IMR-90 (cell line): ENCODE results near the gene COL19A1. TPM values are rescaled to one million over a fixed set of nuclear protein-coding genes. Genes with fewer than 3 reads are reported as not detected.

ENCODE experiments used
- ATAC-seq: fragments of 200-7000 bp; cut with Tn5 transposase; 2 replicates; pipeline ENCODE4 v1.9.1; 2020; ENCODE audit warnings: low read depth, mild to moderate bottlenecking, moderate library complexity
- BruUV-seq: library from RNA; stranded (reverse); fragments of 400-500 nt; replicated peaks from 2 replicates; lab custom pipeline; 2021; lab: Mats Ljungman, UMichigan
- CTCF ChIA-PET: fragments of 300-600 bp; formaldehyde crosslinking; extraction: SDS; loops from one replicate; lab custom pipeline; 2021; ENCODE audit warnings: antibody characterized with exemption; lab: Yijun Ruan, JAX
- POLR2A ChIA-PET: fragments of 300-600 bp; sonication (Branson Sonifier 250); formaldehyde crosslinking; loops from one replicate; lab custom pipeline; 2022; ENCODE audit warnings: antibody characterized with exemption; ENCODE audit not compliant: unreplicated experiment; lab: Charles Lee
- DNase-seq: peaks from one replicate; pipeline ENCODE4 v3.0.0; 2013
- H2AFZ ChIP-seq: replicated peaks from 2 replicates; pipeline ENCODE3; 2013; ENCODE audit warnings: low read length, mild to moderate bottlenecking; ENCODE audit not compliant: poor library complexity
- H2AK5ac ChIP-seq: 2 replicates; pipeline ENCODE4 v1.6.1; 2013; ENCODE audit warnings: low read depth, low read length, inconsistent platforms
- H2AK9ac ChIP-seq: replicated peaks from 2 replicates; pipeline ENCODE3; 2013; ENCODE audit warnings: mild to moderate bottlenecking, low read depth, low read length, moderate library complexity; ENCODE audit not compliant: poor library complexity
- H2BK120ac ChIP-seq: 2 replicates; pipeline ENCODE4 v1.6.1; 2013; ENCODE audit warnings: low read depth, low read length, inconsistent platforms
- H2BK15ac ChIP-seq: 3 replicates; pipeline ENCODE4 v1.6.1; 2013; ENCODE audit warnings: low read depth, low read length, inconsistent platforms
- H2BK20ac ChIP-seq: 2 replicates; pipeline ENCODE4 v1.6.1; 2013; ENCODE audit warnings: low read depth, mild to moderate bottlenecking, inconsistent platforms, low read length, moderate library complexity
- H2BK5ac ChIP-seq: 2 replicates; pipeline ENCODE4 v1.6.1; 2013; ENCODE audit warnings: mild to moderate bottlenecking, low read depth, low read length, inconsistent platforms; ENCODE audit not compliant: poor library complexity, severe bottlenecking
- H3K14ac ChIP-seq: replicated peaks from 2 replicates; pipeline ENCODE4 v1.6.1; 2013; ENCODE audit warnings: low read depth, low read length, inconsistent platforms
- H3K18ac ChIP-seq: 2 replicates; pipeline ENCODE4 v1.6.1; 2013; ENCODE audit warnings: low read depth, low read length, control low read depth
- H3K23ac ChIP-seq: 2 replicates; pipeline ENCODE4 v1.6.1; 2013; ENCODE audit warnings: low read depth, low read length, inconsistent platforms
- H3K27ac ChIP-seq: 2 replicates; pipeline ENCODE4 v1.5.1; 2013; ENCODE audit warnings: mild to moderate bottlenecking, control low read depth, low read length; ENCODE audit not compliant: insufficient read depth
- H3K27me3 ChIP-seq: 2 replicates; pipeline ENCODE4 v1.6.1; 2013; ENCODE audit warnings: low read length; ENCODE audit not compliant: control insufficient read depth, insufficient read depth
- H3K36me3 ChIP-seq: 2 replicates; pipeline ENCODE4 v1.6.1; 2013; ENCODE audit warnings: low read length, mixed read lengths; ENCODE audit not compliant: control insufficient read depth, insufficient read depth
- H3K4ac ChIP-seq: 2 replicates; pipeline ENCODE4 v1.6.1; 2013; ENCODE audit warnings: low read depth, low read length, inconsistent platforms
- H3K4me1 ChIP-seq: 2 replicates; pipeline ENCODE4 v1.6.1; 2013; ENCODE audit warnings: low read length, mixed read lengths; ENCODE audit not compliant: control insufficient read depth, insufficient read depth
- H3K4me2 ChIP-seq: 2 replicates; pipeline ENCODE4 v1.6.1; 2013; ENCODE audit warnings: low read depth, mild to moderate bottlenecking, control low read depth, low read length, moderate library complexity
- H3K4me3 ChIP-seq: 2 replicates; pipeline ENCODE4 v1.5.1; 2013; ENCODE audit warnings: low read depth, mild to moderate bottlenecking, control low read depth, low read length, moderate library complexity; ENCODE audit not compliant: insufficient read depth
- H3K56ac ChIP-seq: 2 replicates; pipeline ENCODE4 v1.6.1; 2013; ENCODE audit warnings: low read length, inconsistent platforms; ENCODE audit not compliant: insufficient read depth; ENCODE audit errors: extremely low read depth
- H3K79me1 ChIP-seq, 2 experiments: 2 replicates each; pipeline ENCODE4 v1.6.1; 2013; ENCODE audit warnings: low read length in 2 of 2, inconsistent platforms in 1 of 2, low read depth in 1 of 2
- H3K9ac ChIP-seq: 2 replicates; pipeline ENCODE4 v1.6.1; 2013; ENCODE audit warnings: low read depth, low read length, control low read depth
- H3K9me1 ChIP-seq: 2 replicates; pipeline ENCODE4 v1.6.1; 2013; ENCODE audit warnings: low read length, inconsistent platforms; ENCODE audit not compliant: insufficient read depth
- H3K9me3 ChIP-seq: 2 replicates; pipeline ENCODE4 v1.6.1; 2013; ENCODE audit warnings: low read length; ENCODE audit not compliant: control insufficient read depth, insufficient read depth
- H4K20me1 ChIP-seq: 2 replicates; pipeline ENCODE4 v1.6.1; 2013; ENCODE audit warnings: low read length, inconsistent platforms; ENCODE audit not compliant: insufficient read depth
- H4K5ac ChIP-seq: 2 replicates; pipeline ENCODE4 v1.6.1; 2013; ENCODE audit warnings: mild to moderate bottlenecking, low read depth, low read length, control low read depth
- H4K8ac ChIP-seq, 2 experiments: 2 replicates each; pipeline ENCODE4 v1.6.1; 2013; ENCODE audit warnings: low read depth in 2 of 2, low read length in 2 of 2, control low read depth in 1 of 2, inconsistent platforms in 1 of 2
- H4K91ac ChIP-seq: 2 replicates; pipeline ENCODE4 v1.6.1; 2013; ENCODE audit warnings: low read depth, low read length, inconsistent platforms; ENCODE audit not compliant: insufficient read depth
- BHLHE40 ChIP-seq: fragments of 150-350 bp; IDR thresholded peaks from 2 replicates; pipeline ENCODE4 v1.6.1; 2016; ENCODE audit warnings: mild to moderate bottlenecking, low read depth, low read length
- MAZ ChIP-seq: IDR thresholded peaks from 2 replicates; pipeline ENCODE4 v1.6.1; 2012; ENCODE audit warnings: low read depth, mild to moderate bottlenecking, low read length, improper control_type of control experiment, moderate library complexity, borderline replicate concordance
- POLR2A ChIP-seq: IDR thresholded peaks from 2 replicates; pipeline ENCODE4 v1.6.1; 2012; ENCODE audit warnings: mild to moderate bottlenecking, low read depth, low read length
- WGBS, 2 experiments: methylation state at CpG; one replicate each; pipeline versions ENCODE4 v1.1.5 to v1.1.7; 2013; ENCODE audit warnings: missing lambda C conversion rate in 2 of 2; ENCODE audit not compliant: insufficient read length in 1 of 2; ENCODE audit errors: extremely low coverage in 2 of 2; 5-methylcytosine and 5-hydroxymethylcytosine counted together
- dilution Hi-C: fragments of 300-500 bp; cut with HindIII; formaldehyde crosslinking; loops from one replicate; pipeline ENCODE4 v1.14.3; 2018; ENCODE audit warnings: low sequenced_read_pairs; ENCODE audit not compliant: unreplicated experiment
- in situ Hi-C: fragments of 300-500 bp; cut with MboI; formaldehyde crosslinking; loops from 3 replicates; pipeline ENCODE4 v1.14.3; 2019; ENCODE audit warnings: low sequenced_read_pairs, inconsistent platforms, mixed read lengths
- intact Hi-C: fragments of 100-400 bp; cut with micrococcal nuclease; formaldehyde crosslinking; loops from 2 replicates; pipeline ENCODE4 v1.10.0; 2022
- polyA plus RNA-seq, 3 experiments: library from polyadenylated mRNA; depleted of rRNA; stranded (reverse); fragments of >200 nt; gene quantifications; 2 replicates each; pipeline ENCODE4 v1.2.3, GENCODE V29; 2012; ENCODE audit warnings: low replicate concordance in 1 of 3
- total RNA-seq: library from RNA; depleted of rRNA; stranded (reverse); fragments of >200 nt; gene quantifications from 2 replicates; pipeline ENCODE4 v1.2.3, GENCODE V29; 2012
- TF ChIP-seq, protein P1 (sequence below): conservative IDR thresholded peaks from 2 replicates; pipeline ENCODE4 v1.5.1; 2012; ENCODE audit warnings: mild to moderate bottlenecking, low read depth, low read length, improper control_type of control experiment

COL19A1 gene
- total and polyA plus RNA-seq, 2 of the 4 experiments (the other 2 are of a cell fraction) = under 0.01 TPM; not detected in 1

GRCh38 chr6:70119218-70119835 lies 253.0 kb downstream of the COL19A1 start:
- Histone ChIP-seq H3K9ac (no peak overlapping the region), H2AK5ac (no peak overlapping the region), H3K4me3 (no peak overlapping the region), H2BK15ac (no peak overlapping the region), H3K27me3 (no peaks in the 10 kb centered on the region), H3K14ac (no peak overlapping the region), H2BK5ac (no peak overlapping the region), H2BK20ac (no peak overlapping the region), H3K9me1 (no peaks in the 10 kb centered on the region), H3K18ac (no peak overlapping the region), H3K4ac (no peak overlapping the region), H3K4me2 (no peak overlapping the region), H3K56ac (no peak overlapping the region), H3K23ac (no peak overlapping the region), H4K5ac (no peak overlapping the region), H4K8ac (no peak overlapping the region), H3K9me3 (no peaks in the 10 kb centered on the region), H3K36me3 (no peaks in the 10 kb centered on the region), H4K91ac (no peak overlapping the region), H2AK9ac (no peak overlapping the region), H4K20me1 (no peaks in the 10 kb centered on the region), H3K27ac (no peak overlapping the region), H3K79me1 (no peaks in the 10 kb centered on the region), H2BK120ac (no peak overlapping the region), H3K4me1 (no peaks in the 10 kb centered on the region), H2AFZ (no peak overlapping the region)
- DNase-seq = no peak
- POLR2A ChIA-PET = no interaction called here
- no TSS peak for BruUV-seq
- in situ Hi-C loops = loop anchor here (10.0 to 25.0 kb wide), 2 partner anchors 282 to 375 kb away; no protein-coding TSS in a partner anchor
- dilution Hi-C loops = no loop called here
- intact Hi-C loops = no loop called here
- ATAC-seq = no peak
- no CpG with 5 or more reads among the region's 7 CpGs for WGBS, 2 experiments
- TF ChIP-seq, protein P1, sequence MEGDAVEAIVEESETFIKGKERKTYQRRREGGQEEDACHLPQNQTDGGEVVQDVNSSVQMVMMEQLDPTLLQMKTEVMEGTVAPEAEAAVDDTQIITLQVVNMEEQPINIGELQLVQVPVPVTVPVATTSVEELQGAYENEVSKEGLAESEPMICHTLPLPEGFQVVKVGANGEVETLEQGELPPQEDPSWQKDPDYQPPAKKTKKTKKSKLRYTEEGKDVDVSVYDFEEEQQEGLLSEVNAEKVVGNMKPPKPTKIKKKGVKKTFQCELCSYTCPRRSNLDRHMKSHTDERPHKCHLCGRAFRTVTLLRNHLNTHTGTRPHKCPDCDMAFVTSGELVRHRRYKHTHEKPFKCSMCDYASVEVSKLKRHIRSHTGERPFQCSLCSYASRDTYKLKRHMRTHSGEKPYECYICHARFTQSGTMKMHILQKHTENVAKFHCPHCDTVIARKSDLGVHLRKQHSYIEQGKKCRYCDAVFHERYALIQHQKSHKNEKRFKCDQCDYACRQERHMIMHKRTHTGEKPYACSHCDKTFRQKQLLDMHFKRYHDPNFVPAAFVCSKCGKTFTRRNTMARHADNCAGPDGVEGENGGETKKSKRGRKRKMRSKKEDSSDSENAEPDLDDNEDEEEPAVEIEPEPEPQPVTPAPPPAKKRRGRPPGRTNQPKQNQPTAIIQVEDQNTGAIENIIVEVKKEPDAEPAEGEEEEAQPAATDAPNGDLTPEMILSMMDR = no peak
- TF ChIP-seq BHLHE40 = no peak
- TF ChIP-seq MAZ = no peak
- no peak for TF ChIP-seq POLR2A
- CTCF ChIA-PET = no interaction called here
